ENCODE data around the gene CEMP1.

DNA sequence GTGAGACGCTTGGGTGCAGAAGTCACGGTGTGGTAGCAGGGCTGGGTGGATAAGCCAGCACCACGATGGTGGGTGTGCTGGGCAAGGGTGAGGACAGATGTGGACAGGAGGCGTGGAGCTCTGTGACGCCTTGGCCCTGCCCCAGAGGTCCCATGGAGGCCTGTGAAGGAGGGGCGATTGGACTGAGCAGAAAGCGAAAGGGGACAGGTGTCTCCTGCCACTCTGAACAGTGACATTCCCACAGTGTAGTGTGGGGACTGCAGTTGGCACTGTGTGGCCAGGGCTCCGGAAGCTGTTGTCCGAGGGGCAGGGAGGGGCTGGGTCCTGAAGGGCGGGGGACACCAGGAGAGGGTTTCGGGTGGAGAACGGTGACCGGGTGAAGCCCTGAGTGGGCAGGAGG is 49.0 kb downstream of the CEMP1 start:
- no peak for TF ChIP-seq POLR2A (IDR thresholded peaks at IDR 0.05; ENCODE audit: low read length)
- TF ChIP-seq GATA1 (IDR thresholded peaks at IDR 0.05; ENCODE audit: low read depth, low read length) = no peak
